GM18502 (cell line): Measurements from ENCODE around the gene NT5C2.

Experiments
- ATAC-seq: cut with Tn5 transposase; IDR thresholded peaks from one replicate; pipeline ENCODE4 v1.9.1; 2021; ENCODE audit warnings: mild to moderate bottlenecking; ENCODE audit not compliant: unreplicated experiment, poor library complexity

NT5C2 gene

GRCh38 chr10:103040418-103040817 lies 152.7 kb downstream of the NT5C2 start:
- ATAC-seq = no peak

GRCh38 chr10:103038570-103038969 lies 154.5 kb downstream of the NT5C2 start:
- no peak for ATAC-seq
